NCI-H1694 treated with DMSO at 0.1 percent for 48 hours (cell line): ENCODE results near the gene STIM1.
"Not testable (repeated sequence)": the region's sequence is repeated elsewhere in the genome, so short reads cannot be mapped to it uniquely, and the experiment has no call there.

ENCODE experiments used
- DNase-seq: peaks from one replicate; lab custom pipeline; 2025; lab: John Stamatoyannopoulos, UW

STIM1 gene

GRCh38 chr11:3885855-3886254, 30.4 kb downstream of the STIM1 start:
- DNase-seq: no peak

- no peak for DNase-seq
Observed at GRCh38 chr11:3886985-3887384, 31.5 kb downstream of the STIM1 start.

GRCh38 chr11:3888876-3889275, 33.4 kb downstream of the STIM1 start:
- no peak for DNase-seq

DNA sequence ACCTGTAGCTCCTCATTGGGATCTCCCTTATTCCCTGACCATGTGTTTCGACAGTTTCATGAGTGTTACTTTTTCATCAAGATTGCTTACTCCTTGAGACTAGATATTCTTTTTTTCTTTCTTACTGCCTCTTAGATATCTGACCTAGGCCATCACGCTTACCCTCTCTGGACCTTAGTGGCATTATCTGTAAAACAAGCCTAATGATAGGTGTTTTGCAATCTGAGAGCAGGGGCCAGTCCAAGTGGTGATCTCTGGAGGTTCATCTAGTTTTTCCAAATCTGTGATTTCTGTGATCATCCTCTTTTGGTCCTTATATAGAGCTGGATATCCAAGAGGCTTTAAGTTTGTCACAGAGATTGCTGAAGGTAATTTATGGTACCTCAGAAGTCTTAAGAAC, 34.5 kb downstream of the STIM1 start:
- no peak for DNase-seq

- DNase-seq: no peak
Observed at GRCh38 chr11:3890806-3891205, 35.3 kb downstream of the STIM1 start.

GRCh38 chr11:3891751-3892150, 36.3 kb downstream of the STIM1 start:
- no peak for DNase-seq

GRCh38 chr11:3892156-3892555, 36.7 kb downstream of the STIM1 start:
- DNase-seq: no peak

DNA sequence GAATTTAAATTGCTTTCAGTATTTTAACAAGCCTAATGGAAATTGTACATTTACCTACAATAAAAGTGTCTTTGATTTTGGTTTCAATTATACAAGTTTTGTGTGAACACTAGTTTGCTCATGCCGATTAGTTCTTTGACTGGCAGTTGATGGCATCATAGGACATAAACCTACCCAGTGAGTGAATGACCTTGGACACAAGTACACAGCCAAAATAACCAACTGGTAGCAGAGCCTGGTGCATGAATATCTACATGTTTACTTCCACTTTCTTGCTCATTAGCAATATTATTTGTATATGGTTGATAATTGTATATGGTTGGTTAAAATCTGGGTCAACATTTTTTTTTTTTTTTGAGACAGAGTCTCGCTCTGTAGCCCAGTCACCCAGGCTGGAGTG, 37.8 kb downstream of the STIM1 start:
- no peak for DNase-seq

DNA sequence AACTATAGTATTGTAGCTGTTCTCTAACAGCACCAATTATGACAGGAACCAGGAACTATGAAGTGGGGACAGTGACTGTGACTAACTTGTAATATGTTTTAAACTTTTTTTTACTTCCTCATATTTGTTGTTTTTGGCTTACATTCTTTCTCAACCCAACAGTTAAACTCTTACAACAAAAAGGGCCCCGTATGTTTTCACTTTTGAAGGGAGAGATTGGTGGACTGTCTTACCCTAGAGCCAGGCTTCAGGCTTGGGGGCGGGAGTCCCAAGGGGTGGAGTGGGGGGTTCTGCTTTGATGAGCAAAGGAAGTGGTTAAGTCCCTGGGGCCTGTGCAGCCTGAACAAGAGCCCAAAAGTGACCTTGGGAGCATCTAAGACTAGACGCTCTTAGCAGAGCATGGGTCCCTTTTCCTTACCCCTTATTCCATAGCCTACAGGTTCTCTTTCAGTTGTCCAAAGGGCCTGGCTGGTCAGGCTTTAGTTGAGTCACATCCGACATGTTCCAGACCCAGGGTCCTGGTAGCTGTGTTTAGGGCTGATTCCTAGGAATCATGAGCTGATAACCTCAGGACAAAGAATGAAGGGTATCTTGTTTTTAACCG, 38.8 kb downstream of the STIM1 start:
- no peak for DNase-seq

- DNase-seq: no peak
Observed at GRCh38 chr11:3896644-3897043, 41.2 kb downstream of the STIM1 start.

DNA sequence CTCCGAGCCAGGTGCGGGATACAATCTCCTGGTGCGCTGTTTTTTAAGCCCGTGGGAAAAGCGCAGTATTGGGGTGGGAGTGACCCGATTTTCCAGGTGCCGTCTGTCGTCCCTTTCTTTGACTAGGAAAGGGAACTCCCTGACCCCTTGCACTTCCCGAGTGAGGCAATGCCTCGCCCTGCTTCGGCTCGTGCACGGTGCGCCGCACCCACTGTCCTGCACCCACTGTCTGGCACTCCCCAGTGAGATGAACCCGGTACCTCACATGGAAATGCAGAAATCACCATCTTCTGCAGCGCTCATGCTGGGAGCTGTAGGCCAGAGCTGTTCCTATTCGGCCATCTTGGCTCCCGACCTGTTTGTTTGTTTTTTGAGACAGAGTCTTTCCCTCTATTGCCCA, 44.8 kb downstream of the STIM1 start:
- not testable (repeated sequence) for DNase-seq

GRCh38 chr11:3901249-3902025, 46.0 kb downstream of the STIM1 start:
- no peak for DNase-seq

- DNase-seq: no peak
Observed at GRCh38 chr11:3902441-3902840, 47.0 kb downstream of the STIM1 start.

- no peak for DNase-seq
Observed at GRCh38 chr11:3903207-3903896, 47.9 kb downstream of the STIM1 start.

GRCh38 chr11:3904228-3904627, 48.8 kb downstream of the STIM1 start:
- no peak for DNase-seq

DNA sequence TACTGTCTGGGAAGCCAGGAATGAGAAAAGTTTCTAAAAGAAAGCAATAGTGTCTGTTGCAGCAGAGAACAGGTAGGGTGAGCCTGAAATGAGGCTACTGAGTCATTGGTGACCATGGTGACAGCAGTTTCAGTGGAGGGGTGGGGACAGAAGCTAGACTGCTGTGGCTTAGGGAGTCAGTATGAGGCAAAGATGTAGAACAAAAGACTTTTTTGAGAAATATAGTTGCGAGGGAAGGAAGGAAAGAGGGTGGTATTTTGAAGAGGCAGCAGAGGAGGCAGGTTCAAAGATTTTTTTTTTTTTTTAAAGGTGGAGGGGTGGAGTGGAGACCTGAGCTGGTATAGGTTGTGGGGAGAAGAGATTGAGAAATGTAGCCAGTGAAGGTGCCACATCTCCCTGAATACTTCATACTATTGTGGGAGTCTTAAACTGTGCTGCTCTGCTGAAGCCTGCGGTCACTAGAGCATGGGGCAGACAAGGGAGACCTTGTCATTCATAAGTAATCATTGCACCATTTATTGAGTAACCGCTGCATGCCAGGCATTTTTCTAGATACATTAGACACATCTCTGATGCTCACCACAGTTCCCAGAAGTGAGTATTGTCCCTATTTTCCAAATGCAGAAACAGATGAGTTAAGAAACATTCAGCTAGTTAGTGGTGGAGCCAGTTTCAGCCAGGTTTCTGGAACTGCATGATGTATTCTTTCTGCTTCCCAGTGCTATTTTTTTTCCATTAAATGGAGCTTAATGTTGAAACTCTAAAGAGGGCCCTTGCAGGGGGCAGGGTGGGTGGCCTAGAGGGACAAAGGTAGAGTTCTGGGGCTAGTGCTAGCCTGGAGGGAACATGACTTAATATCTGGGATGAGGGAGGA, 49.9 kb downstream of the STIM1 start:
- DNase-seq: no peak

DNA sequence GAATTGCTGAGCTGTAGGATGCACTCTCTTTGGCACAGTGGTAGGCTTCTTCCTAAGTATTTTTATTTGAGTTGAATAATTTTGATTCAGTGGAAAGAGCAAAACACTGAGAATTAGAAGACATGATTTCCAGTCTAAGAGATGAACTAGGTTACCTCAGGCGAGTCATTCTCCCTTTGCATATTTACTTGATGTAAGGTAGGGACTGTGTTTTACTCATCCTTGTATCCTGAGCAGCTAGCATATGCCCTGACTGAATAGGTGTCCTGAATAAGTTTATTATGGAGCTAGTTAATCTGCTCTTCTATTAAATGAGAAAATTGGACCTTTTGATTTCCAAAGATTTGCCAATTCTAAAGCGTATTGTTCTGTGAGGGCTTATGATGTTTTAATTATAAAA, 50.7 kb downstream of the STIM1 start:
- DNase-seq: no peak

- DNase-seq: no peak
Observed at GRCh38 chr11:3907590-3907989, 52.1 kb downstream of the STIM1 start.

DNA sequence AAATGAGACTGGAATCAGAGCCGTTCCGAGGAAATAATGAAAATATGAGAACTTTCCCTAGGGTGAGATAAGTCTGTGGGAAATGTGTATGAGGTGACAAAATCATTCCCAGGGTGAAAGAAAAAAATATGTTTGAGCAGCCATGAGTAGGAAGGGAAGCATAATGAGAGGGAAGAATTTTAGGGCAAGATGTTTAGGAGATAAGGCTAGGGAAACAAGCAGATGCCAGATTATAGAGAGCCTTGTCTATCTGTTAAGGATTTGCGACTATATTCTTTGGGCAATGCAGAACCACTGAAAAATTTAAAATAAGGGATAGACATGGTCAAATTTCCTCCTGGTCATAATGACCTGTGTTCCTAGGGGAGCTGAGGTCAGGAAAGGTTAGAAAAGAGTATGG, 54.4 kb downstream of the STIM1 start:
- no peak for DNase-seq

- DNase-seq: no peak
Observed at GRCh38 chr11:3911908-3912505, 56.5 kb downstream of the STIM1 start.

DNA sequence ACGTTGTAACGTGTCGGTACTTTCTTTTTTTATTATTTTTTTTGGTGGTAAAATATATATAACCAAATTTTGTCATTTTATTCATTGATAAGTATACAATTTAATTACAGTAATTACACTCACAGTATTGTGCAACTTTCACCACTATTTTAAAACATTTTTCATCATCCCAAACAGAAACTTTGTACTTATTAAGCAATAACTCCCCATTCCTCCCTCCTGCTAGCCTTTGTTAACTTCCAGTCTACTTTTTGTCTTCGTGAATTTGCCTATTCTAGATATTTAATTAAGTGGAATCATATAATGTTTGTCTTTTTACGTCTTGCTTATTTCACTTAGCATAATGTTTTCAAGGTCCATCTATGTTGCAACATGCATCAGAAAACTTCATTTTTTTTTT, 58.5 kb downstream of the STIM1 start:
- no peak for DNase-seq

GRCh38 chr11:3914805-3915204, 59.3 kb downstream of the STIM1 start:
- no peak for DNase-seq
